ENCODE data around the gene ARHGEF2.

ARHGEF2 gene

DNA sequence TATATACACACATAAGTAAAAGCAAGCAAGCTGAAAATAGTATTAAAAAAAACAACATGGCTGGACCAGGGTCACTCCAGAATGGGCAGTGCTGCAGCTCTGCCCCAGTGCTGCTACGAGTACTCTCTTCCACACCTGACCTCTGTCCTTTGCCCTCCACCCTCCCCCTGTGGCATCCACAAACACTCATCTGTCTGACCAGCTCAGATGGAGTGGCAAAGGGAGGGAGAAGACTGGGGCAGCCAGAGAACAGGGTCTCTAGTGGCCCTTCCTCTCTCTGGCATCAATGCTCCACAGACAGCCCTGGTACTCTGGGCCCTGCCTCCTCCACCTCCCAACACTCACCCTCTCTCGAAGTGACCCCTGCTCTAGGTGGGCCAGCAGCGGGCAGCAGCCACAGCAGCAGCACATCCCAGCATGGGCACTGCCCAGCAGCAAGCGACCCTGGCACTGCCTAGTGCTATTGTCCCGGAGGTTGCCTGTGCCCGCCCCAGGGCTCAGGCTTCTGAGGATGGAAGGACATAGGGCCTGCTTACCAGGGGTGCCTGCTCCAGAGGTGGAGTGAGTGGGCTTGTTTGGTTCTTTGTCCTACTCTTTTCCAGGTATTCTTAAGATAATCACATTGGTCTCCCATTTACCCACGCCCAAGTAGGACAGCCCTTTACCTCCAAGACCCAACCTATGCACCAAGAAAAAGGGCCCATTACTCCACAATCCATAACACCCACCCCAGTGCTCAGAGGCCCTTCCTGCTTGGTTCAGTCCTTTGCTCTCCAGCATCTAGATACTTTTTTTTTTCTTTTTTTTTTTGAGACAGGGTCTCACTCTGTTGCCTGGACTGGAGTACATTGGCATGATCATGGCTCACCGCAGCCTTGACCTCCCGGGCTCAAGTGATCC, 6.2 kb downstream of the ARHGEF2 start:
- no peak for DNase-seq (ENCODE audit: low spot score)

DNA sequence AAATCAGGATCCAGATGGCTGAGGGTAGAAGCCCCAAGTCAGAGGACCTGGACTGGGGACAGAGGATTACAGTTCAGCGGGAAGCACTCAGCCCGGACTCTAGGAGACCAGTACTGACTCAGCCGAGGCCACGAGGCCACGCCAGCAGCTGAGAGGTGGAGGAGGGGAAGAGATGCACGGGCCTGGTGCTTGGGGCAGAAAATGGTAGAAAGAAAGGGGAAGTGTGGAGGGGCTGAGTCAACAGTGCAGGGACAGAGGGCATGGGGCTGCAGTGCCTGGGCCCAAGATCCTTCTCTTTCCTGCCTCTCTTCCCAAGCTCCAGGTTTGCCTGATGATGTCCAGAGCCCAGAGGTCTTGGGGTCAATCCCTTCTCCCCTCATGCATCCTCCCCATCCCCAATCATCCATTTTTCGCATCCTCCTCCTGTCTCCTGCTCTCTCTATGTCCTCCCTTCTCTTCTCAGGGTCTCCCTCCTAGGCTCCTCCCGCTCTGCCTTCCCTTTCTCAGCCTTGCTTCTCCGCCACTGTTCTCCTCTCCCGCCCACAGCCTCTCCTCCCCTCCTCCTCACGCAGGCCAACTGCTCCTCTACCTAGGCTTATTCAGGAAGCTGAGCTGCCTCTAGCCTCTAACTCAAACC, 7.7 kb downstream of the ARHGEF2 start:
- no peak for DNase-seq (ENCODE audit: low spot score)

DNA sequence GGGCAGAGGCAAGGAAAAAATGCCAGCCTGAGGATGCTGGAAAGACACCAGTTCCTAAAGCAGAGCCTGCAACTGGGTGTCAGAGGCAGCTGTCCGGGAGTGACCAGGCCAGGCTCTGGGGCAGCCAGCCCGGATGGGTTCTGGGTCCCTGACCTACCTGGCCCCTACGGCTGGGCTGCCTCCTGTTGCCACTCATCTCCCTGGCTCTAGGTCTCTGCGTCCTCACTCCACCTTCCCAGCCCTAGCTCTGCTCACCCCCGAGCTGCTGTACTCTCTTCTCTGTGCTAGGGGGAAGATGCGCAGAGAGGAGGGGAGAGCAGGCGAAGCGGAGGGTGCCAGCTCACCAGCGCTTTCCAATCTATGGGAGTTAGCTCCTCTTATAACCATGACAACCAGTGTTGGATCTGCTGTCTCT, 9.0 kb downstream of the ARHGEF2 start:
- DNase-seq (ENCODE audit: low spot score) = no peak

DNA sequence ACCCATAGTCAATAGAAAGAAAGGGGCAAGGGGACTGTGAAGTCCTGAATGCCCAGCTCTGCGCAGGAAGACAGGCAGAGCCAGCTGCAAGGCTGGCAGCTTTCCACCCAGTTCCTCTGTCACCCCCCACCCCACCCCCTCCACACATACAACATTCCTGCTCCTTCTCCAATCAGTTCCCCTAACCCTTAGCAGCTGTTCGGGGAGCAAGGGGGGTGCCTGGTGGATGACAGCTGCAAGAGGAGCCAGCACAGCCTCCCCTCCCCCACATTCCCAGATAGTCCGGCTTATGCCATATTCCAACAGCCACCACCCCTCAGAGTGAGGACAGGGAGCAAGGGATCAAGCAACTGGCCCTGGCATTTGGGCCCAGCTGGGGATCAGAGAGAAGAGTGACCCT, 9.7 kb downstream of the ARHGEF2 start:
- DNase-seq (ENCODE audit: low spot score) = no peak

DNA sequence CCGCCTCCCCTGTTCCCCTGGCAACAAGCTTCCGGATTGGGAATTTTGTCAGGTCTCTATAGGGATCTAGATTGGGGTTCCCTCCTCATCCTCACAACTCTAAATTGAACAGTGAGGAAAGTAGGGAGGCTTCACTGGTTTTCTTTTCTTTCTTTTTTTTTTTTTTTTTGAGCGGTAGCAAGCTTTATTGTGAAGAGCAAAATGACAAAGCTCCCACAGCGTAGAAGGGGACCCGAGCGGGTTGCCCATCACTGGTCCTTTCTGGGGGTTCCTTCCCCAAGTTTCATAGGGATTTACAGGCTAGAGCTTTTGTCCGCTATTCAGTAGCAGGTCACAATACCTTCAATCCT, 10.3 kb downstream of the ARHGEF2 start:
- no peak for DNase-seq (ENCODE audit: low spot score)

DNA sequence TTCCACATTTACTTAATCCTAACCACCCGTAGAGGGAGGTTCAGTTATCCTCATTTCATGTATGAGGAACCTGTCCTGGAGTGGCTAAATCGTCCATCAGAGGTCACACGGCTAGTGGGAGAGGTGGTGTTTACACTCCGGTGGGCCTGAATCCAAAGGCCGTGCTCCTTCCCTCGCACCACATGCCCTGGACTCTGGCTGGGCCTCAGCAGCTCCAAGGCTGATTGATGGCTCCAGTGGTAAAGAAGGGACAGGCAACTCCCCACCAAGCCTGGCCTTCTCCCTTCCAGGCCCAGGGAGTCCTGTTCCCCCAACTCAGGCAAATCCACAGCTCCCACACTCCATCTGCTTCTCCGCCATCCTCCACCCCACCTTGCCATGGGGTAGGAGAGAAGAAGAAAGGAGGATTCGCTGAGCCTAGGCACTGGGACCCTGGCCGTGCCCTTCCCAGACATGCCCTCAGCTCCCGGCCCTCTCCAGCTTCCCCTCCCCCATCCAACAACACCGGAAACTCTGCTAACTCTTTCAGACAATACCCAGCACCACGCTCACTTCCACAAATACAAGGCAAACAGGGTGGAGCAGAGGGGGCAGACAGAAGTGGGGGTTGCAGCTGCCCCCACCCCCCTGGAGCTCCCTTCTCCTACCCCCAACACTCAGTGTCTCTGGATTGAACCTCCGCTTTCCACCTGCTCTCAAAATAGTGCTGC, 10.9 kb downstream of the ARHGEF2 start:
- no peak for DNase-seq (ENCODE audit: low spot score)

DNA sequence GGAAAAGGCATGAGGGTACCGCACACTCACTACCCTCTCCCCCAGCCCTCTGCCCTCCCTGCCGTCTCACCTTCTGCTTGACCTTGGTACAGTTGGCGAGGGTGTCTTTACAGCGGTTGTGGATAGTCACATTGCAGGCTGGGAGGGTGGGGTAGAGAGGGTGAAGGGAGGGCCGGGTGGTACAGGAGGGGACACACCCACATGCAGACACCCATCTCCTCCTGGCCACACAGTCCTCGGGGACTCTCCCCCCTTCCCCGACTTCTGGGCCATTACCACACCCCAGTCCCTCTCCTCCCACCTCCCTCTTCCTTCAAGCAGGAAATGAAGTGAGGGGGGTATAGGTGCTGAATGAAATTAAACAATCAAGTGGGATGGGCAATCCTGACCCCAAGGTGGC, 11.6 kb downstream of the ARHGEF2 start:
- no peak for DNase-seq (ENCODE audit: low spot score)

DNA sequence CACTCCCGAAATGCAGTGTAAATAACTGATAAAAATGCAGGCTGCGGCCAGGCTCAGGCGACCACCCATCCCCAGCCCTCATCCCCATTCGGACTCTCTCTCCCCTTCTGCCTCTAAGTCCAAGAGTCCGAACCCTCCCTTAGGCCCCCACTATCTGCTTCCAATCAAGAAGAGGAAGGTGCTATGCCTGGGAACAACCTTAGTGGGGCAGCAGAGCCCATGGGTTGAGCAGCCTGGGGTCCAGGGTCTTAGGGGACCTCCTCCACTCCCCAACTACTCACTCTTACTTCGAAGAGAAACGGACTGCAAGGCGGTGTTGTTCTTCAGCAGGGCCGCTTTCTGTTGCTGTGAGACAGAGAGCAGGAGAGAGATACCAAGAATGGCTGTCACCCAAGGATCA, 12.2 kb downstream of the ARHGEF2 start:
- no peak for DNase-seq (ENCODE audit: low spot score)

DNA sequence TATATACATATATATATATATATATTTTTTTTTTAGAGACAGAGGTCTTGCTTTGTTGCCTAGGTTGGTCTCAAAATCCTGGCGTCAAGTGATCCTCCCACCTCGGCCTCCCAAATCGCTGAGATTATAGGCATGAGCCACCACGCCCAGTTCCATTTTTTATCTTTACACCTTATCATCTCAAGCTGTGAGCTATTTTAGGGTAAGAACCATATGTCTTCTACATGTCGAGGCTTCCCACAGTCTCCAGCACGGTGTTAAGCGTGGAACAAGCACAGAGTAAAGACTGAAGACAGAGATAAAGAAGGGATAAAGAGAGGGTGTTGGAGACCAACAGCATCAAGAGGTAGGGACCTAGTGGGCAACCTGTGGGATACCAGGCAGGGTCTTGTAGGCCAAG, 14.2 kb downstream of the ARHGEF2 start:
- DNase-seq (ENCODE audit: low spot score) = no peak

DNA sequence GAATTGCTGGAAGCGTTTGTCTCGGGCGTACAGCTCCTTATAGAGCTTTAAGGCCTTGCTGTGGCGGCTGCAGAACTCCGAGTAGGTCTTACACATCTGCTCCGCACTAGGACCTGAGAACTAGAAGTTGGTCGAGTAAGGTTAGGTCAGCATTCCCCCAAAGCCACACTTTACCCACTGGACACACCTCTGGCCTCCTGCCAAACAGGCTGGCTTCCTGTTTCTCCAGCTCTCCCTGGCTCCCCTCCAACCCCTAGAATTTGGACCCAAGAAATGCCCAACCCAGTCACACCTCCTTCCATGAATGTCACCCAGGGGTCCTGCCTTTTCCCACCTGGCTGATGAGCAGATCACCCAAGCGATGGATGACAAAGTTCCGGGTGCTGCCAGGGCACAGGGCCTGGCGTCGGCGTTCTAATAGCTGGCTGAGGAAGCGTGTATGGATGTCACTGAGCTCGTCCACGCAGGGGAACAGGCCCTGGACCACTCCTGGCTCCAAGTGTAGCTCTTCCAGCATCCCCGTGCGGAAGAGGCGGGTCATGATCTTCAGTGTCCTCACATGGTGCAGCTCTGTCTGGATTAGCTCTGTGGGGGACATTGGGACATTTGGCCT, 15.6 kb downstream of the ARHGEF2 start:
- no peak for DNase-seq (ENCODE audit: low spot score)

DNA sequence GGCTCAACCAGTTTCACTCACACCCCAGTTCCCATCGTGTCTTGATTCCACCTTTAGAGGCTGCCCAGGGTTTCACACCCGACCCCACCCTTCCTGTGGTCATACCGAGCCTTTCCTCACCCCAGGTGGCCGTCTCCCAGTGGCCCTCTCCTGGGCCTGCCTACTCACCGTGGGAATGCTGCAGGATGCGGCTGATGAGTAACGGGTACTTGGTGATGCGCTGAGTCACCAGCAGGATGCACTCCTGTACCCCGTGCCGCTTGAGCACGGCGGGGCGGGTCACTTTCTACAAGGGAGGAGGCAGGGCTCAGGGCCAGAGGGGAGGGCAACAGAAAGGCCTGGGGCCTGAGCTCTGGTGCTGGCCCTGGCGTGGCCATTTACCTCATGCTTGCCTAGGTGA, 16.4 kb downstream of the ARHGEF2 start:
- peak; percentile 87 for DNase-seq (ENCODE audit: low spot score)

DNA sequence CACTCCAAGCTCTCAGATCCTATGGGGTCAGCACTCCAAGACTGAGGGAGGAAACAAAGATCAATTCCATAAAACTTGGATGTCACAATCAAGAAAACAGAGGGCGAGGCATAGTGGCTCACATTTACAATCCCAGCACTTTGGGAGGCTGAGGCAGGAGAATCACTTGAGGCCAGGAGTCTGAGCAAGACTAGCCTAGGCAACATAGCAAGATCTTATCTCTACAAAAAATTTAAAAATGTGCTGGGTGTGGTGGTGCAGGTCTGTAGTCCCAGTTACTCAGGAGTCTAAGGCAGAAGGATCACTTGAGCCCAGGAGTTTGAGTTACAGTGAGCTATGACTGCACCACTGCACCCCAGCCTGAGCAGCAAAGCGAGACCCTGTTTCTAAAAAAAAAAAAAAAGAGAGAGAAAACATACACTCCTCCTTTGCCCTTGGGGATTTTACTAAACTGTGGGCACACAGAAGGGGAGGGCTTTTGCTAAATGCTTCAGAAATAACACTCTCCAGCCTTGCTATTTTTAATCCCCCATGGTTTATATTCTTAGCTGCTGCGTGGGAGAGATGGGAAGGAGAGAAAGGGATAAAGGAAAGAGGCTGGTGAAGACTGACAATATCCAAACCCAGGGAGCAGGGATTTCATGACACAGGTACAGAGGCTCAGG, 18.1 kb downstream of the ARHGEF2 start:
- DNase-seq (ENCODE audit: low spot score) = no peak

DNA sequence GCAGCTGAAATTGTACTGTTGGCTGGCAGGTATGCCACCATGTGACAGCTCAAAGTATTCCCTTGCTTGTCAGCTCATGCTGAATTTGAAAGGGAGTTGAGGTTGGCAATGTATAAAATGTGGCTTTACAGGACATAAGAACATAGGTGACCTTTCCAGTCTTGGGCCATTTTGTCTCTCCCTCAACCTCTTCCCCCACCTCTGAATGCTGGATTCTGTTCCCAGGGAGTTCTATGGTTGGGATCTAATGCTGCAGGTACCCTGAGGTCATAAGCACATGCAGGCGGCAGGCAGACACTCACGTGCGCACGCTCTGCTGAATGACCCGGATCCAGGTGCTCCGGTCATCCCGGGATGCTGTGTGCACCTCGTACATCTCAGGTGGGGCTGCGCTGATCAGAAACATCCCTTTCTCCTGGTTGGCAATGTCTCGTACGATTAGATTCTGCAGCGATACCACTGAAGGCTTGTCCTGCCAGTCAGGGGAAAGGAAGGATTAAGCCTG, 20.9 kb downstream of the ARHGEF2 start:
- DNase-seq (ENCODE audit: low spot score) = no peak

DNA sequence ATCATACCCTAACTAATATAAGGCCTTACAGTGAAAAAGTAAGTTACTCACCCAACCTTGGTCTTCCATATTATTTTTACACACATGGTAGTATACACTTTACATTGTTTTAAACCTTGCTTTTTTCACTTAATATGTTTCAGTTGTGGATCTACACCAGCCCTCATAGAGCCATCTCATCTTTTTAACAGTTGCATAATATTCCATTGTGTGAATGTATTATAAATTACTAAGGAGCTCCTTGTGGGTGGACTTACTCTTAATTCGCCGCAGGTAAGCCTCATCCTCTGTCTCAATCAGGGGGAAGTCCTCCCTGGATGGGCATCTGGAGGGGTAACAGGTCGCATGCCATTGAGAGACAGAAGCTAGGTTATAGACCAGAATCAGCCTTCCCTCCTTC, 23.7 kb downstream of the ARHGEF2 start:
- no peak for DNase-seq (ENCODE audit: low spot score)

DNA sequence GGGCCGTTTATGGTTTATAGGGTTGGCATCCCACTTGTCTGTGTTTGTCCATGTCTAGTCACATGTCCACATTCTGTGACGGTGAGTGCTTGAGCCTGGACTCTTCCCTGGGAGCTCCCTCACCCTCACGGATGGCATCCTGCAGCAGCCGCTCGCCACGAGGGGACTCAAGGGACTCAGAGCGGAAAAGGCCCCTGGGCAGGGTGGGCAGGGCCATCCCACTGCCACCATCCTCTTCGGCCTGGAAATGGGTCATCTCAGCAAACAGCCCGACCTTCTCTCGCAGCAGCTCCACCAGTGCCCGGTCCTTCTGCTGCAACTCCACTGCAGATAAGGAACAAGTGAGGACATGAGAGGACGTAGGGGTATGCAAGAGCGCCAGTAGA, 25.8 kb downstream of the ARHGEF2 start:
- DNase-seq (ENCODE audit: low spot score) = no peak

DNA sequence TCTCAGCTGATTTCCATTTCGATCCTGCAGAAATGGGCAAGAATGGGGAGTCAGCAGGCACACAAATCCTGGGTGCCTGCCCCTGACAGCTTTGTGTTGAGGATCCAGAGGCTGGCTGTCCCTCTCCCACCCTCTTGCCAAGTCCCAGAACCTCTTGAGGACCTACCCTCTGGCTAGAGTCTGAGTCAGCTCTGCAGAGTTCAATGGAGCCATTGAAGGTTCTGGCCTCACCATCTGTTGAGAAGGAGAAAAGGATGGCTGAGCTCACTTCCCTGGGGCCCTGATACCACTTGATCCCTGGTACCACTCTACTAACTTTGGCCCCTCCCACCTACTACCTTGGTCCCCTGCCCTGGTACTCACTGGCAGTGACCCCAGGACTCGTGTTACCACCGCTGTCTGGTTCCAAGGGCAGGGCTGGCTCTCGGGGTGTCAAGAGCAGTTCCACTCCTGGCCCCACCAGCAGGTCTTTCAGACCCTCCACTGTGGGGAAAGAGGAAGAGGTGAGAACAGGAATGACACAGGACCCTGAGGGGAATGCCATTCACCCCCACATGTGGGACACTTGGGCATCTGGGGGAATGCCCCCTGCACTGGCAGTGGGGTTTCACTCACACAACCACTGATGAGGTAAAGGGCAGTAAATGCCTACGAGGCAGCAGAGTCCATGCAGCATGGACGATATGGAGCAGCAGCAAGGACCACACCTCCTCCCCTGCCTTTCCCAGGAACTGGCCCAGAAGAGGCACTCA, 26.4 kb downstream of the ARHGEF2 start:
- no peak for DNase-seq (ENCODE audit: low spot score)

DNA sequence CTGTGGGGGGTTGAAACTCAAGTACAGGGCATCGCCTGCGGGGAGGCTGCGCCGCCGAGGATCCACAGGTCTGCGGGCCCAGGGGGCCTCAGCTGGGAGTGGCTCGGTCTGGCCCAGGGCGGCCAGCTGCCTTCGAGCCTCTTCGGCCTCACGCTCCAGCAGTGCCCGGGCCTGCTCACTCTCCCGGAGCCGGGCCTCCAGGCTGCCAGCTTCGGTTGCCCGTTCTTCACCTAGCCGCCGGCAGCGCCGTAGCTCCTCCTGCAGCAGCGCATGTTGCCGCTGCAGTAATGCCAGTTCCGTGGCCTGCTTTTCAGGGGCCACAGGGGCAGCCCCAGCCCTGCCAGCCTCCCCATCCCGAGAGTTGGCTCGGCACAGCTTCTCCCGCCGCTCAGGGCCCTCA, 27.5 kb downstream of the ARHGEF2 start:
- DNase-seq (ENCODE audit: low spot score) = no peak

DNA sequence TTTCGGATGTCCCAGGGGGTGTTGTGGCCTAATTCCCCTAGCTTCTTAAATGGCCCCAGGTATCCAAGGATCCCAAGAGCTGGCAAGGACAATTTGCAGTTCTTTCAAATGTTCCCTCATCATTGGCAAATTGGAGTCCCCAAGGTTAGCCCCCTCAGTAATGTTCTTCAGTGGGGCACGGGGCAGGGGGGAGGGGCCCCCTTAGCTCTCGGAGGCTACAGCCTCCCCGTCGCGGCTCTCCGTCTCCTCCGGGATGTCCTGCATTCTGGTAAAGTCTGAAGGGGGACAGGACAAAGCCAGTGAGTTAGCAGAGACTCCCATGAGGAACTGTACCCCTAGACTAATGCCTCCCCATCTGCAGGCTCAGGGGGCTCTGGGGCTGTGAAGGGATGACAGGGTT, 30.6 kb downstream of the ARHGEF2 start:
- DNase-seq (ENCODE audit: low spot score) = no peak

DNA sequence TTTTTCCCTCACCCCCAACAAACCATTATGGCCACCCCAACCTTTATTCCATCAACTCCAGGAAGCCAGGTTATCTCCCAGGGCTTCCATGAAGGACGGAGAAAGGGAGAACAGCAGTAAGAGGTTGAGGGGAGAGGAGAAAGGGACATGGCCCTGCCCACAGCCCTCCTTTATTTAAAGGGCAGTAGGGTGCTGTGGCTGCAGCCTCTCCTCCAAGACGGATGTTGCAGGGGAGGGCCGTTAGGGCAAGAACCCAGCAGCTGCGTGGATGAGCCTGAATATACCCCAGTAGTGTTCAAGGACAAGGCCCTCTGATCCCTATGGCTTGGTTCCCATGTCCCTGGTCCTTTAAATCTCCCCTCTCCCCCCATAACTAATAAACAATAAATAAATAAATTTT, 31.1 kb downstream of the ARHGEF2 start:
- no peak for DNase-seq (ENCODE audit: low spot score)

DNA sequence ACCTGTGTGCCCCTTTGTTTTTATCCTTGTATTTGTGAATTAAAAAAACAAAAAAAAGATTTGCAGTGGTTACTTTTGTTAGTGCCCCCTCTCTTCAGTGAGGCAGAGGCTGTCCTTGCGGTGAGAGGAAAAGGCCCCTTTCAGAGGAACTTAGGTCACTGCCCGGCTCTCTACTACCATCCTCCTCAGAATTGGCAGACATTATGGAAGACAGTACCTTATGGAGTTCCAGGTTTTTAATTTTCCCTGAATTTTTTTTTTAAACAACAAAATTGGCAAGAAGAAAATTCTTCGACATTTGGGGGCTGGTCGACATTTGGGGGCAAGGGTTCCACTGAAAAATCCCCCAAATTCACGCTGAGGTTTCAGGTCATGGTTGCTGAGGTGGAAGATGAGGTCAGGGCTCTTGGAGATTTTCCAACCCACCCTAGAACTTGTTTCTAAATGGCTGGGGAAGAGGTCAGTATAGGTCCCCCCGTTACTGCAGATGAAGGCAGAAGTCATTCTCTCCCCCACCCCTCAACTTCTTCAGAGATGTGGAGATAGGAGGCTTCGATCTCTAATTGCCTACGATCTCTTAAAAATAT, 31.6 kb downstream of the ARHGEF2 start:
- DNase-seq (ENCODE audit: low spot score) = no peak

DNA sequence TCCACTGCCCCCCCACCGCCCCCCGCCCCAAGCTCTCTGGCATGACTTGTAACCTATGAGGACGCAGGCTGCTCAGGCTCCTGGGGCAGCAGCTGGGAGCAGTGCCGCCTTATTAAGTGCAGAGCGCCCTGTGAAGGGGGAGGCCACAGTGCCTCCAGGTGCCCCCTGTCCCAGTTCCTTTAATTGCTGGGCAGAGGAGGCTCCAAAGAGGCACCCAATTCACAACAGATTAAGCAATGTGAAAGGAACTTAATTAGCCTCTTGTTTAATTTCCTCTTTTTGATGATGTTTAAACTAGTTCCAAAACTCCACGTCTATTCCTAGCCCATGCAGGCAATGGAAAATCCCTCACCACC, 33.9 kb downstream of the ARHGEF2 start:
- no peak for DNase-seq (ENCODE audit: low spot score)
